HEK293 (cell line): ENCODE data around the gene HOXD11.

ENCODE experiments used
- BCL6B ChIP-seq: fragments of 450-650 bp; formaldehyde crosslinking; IDR thresholded peaks from 2 replicates; pipeline ENCODE4 v1.5.1; 2017; ENCODE audit warnings: missing biosample characterization, missing genetic modification characterization
- CTCF ChIP-seq: fragments of 450-650 bp; formaldehyde crosslinking; IDR thresholded peaks from 2 replicates; pipeline ENCODE4 v1.5.1; 2016; ENCODE audit warnings: missing biosample characterization, missing genetic modification characterization
- HIC1 ChIP-seq: fragments of 450-650 bp; formaldehyde crosslinking; IDR thresholded peaks from 2 replicates; pipeline ENCODE4 v1.5.1; 2016; ENCODE audit warnings: missing biosample characterization, missing genetic modification characterization
- IKZF3 ChIP-seq: fragments of 450-650 bp; IDR thresholded peaks from 2 replicates; pipeline ENCODE4 v1.5.0; 2018; ENCODE audit warnings: missing biosample characterization, mild to moderate bottlenecking, missing genetic modification characterization, moderate library complexity
- INSM2 ChIP-seq: fragments of 450-650 bp; formaldehyde crosslinking; IDR thresholded peaks from 2 replicates; pipeline ENCODE4 v1.5.1; 2016; ENCODE audit warnings: missing biosample characterization, missing genetic modification characterization
- KLF17 ChIP-seq: fragments of 450-650 bp; formaldehyde crosslinking; IDR thresholded peaks from 2 replicates; pipeline ENCODE4 v1.5.1; 2016; ENCODE audit warnings: missing biosample characterization, missing genetic modification characterization
- OSR2 ChIP-seq: fragments of 450-650 bp; formaldehyde crosslinking; IDR thresholded peaks from 2 replicates; pipeline ENCODE4 v1.5.1; 2016; ENCODE audit warnings: missing biosample characterization, missing genetic modification characterization
- SETDB1 ChIP-seq: IDR thresholded peaks from one replicate; pipeline ENCODE4 v1.6.1; 2017; ENCODE audit warnings: mild to moderate bottlenecking, low read length, moderate library complexity, mixed read lengths; ENCODE audit not compliant: insufficient read length
- ZBTB21 ChIP-seq: fragments of 450-650 bp; formaldehyde crosslinking; IDR thresholded peaks from 2 replicates; pipeline ENCODE4 v1.5.1; 2017; ENCODE audit warnings: missing biosample characterization, missing genetic modification characterization
- ZFP41 ChIP-seq: fragments of 450-650 bp; formaldehyde crosslinking; IDR thresholded peaks from 2 replicates; pipeline ENCODE4 v1.5.1; 2016; ENCODE audit warnings: missing biosample characterization, missing genetic modification characterization, borderline replicate concordance
- ZNF114 ChIP-seq: fragments of 450-650 bp; formaldehyde crosslinking; IDR thresholded peaks from 2 replicates; pipeline ENCODE4 v1.5.0; 2017; ENCODE audit warnings: missing biosample characterization, missing genetic modification characterization
- ZNF138 ChIP-seq: fragments of 450-650 bp; formaldehyde crosslinking; IDR thresholded peaks from 2 replicates; pipeline ENCODE4 v1.5.1; 2016; ENCODE audit warnings: missing biosample characterization, missing genetic modification characterization, borderline replicate concordance
- ZNF140 ChIP-seq: fragments of 450-650 bp; formaldehyde crosslinking; IDR thresholded peaks from 2 replicates; pipeline ENCODE4 v1.5.1; 2016; ENCODE audit warnings: missing biosample characterization, missing genetic modification characterization
- ZNF239 ChIP-seq: fragments of 450-650 bp; formaldehyde crosslinking; IDR thresholded peaks from 2 replicates; pipeline ENCODE4 v1.5.1; 2016; ENCODE audit warnings: missing biosample characterization, missing genetic modification characterization
- ZNF335 ChIP-seq: fragments of 450-650 bp; formaldehyde crosslinking; conservative IDR thresholded peaks from 2 replicates; pipeline ENCODE4 v1.5.1; 2016; ENCODE audit warnings: missing biosample characterization, missing genetic modification characterization
- ZNF354C ChIP-seq: fragments of 450-650 bp; formaldehyde crosslinking; IDR thresholded peaks from 2 replicates; pipeline ENCODE4 v1.5.1; 2016; ENCODE audit warnings: missing biosample characterization, missing genetic modification characterization, low read depth, borderline replicate concordance
- ZNF514 ChIP-seq: fragments of 450-650 bp; formaldehyde crosslinking; IDR thresholded peaks from 2 replicates; pipeline ENCODE4 v1.5.1; 2016; ENCODE audit warnings: missing biosample characterization, missing genetic modification characterization
- ZNF580 ChIP-seq: fragments of 450-650 bp; formaldehyde crosslinking; IDR thresholded peaks from 2 replicates; pipeline ENCODE4 v1.5.1; 2016; ENCODE audit warnings: missing biosample characterization, missing genetic modification characterization
- ZNF600 ChIP-seq: fragments of 450-650 bp; formaldehyde crosslinking; IDR thresholded peaks from 2 replicates; pipeline ENCODE4 v1.5.1; 2016; ENCODE audit warnings: missing biosample characterization, missing genetic modification characterization
- ZNF639 ChIP-seq: fragments of 450-650 bp; formaldehyde crosslinking; IDR thresholded peaks from 2 replicates; pipeline ENCODE4 v1.5.1; 2016; ENCODE audit warnings: missing biosample characterization, missing genetic modification characterization
- ZNF677 ChIP-seq: fragments of 450-650 bp; IDR thresholded peaks from 2 replicates; pipeline ENCODE4 v1.5.0; 2018; ENCODE audit warnings: missing biosample characterization, mild to moderate bottlenecking, missing genetic modification characterization, moderate library complexity
- ZNF692 ChIP-seq: fragments of 450-650 bp; formaldehyde crosslinking; IDR thresholded peaks from 2 replicates; pipeline ENCODE4 v1.5.1; 2016; ENCODE audit warnings: missing biosample characterization, missing genetic modification characterization
- ZNF707 ChIP-seq: fragments of 450-650 bp; formaldehyde crosslinking; IDR thresholded peaks from 2 replicates; pipeline ENCODE4 v1.5.1; 2016; ENCODE audit warnings: missing biosample characterization, missing genetic modification characterization
- ZNF830 ChIP-seq: fragments of 450-650 bp; IDR thresholded peaks from 2 replicates; pipeline ENCODE4 v1.5.0; 2018; ENCODE audit warnings: missing biosample characterization, missing genetic modification characterization, low read depth, mild to moderate bottlenecking, moderate library complexity
- ZXDB ChIP-seq: fragments of 450-650 bp; formaldehyde crosslinking; IDR thresholded peaks from 2 replicates; pipeline ENCODE4 v1.5.1; 2016; ENCODE audit warnings: missing biosample characterization, missing genetic modification characterization

HOXD11 gene

GRCh38 chr2:176136374-176137251 is 29.5 kb downstream of the HOXD11 start (continued):
- no peak for TF ChIP-seq KLF17 (tag by site-specific recombination)
- no peak for TF ChIP-seq ZNF140 (tag by site-specific recombination)
- no peak for TF ChIP-seq SETDB1
- no peak for TF ChIP-seq OSR2 (tag by site-specific recombination)
- TF ChIP-seq IKZF3 (tag by site-specific recombination) = peak; percentile 79
- no peak for TF ChIP-seq BCL6B (tag by site-specific recombination)
- peak; percentile 42 for TF ChIP-seq ZNF692
- TF ChIP-seq ZNF830 (tag by site-specific recombination) = no peak
- TF ChIP-seq ZNF639 = no peak
- 0 out of 2 replicates have a peak, but pooled peaks have one; percentile 40 for TF ChIP-seq ZNF600 (tag by site-specific recombination)
- TF ChIP-seq CTCF = peak; percentile 64
- TF ChIP-seq ZNF514 (tag by site-specific recombination) = no peak
- TF ChIP-seq HIC1 = no peak
- no peak; the same call in 1 of the 2 replicates for TF ChIP-seq ZNF580 (tag by site-specific recombination)
- TF ChIP-seq ZXDB = 0 out of 2 replicates have a peak, but pooled peaks have one; percentile 21
- TF ChIP-seq ZNF114 = no peak
- no peak for TF ChIP-seq ZFP41
- 0 out of 2 replicates have a peak, but pooled peaks have one; percentile 10 for TF ChIP-seq ZBTB21 (tag by site-specific recombination)
- no peak for TF ChIP-seq ZNF239 (tag by site-specific recombination)
- TF ChIP-seq ZNF335 (tag by site-specific recombination) = peak; percentile 51; the same call in 1 of the 2 replicates
- TF ChIP-seq ZNF138 (tag by site-specific recombination) = no peak
- no peak for TF ChIP-seq ZNF354C (tag by site-specific recombination)
- TF ChIP-seq INSM2 (tag by site-specific recombination) = no peak
- no peak for TF ChIP-seq ZNF677 (tag by site-specific recombination)
- TF ChIP-seq ZNF707 (tag by site-specific recombination) = no peak
